ENCODE results near the gene TMEM54. TPM values are rescaled to one million over a fixed set of nuclear protein-coding genes. Genes with fewer than 3 reads are reported as not detected.

The TMEM54 gene
- total RNA-seq, 1 donor from 2014 or later: 0.49 TPM

DNA sequence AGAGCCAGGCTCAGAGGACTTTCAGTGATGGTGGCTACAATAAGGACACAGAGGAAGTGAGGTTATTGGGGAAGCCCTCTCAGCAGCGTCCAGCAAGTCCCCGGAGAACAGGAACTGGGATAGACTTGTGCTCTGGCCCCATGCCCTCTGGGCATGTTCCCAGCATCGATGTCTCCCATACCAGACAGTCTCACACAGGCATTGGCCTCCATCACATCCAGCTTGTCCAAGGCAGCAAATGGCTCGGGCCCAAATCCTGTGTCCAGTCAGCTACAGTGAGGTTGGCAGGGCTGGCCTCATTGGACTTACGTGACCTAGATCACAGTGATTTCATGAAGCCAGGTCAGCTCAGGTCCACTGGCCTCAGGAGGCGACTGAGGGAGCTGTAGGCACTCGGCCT, 19.6 kb upstream of the TMEM54 start:
- Mint-ChIP-seq H3K4me1 (ENCODE audit: unreplicated experiment) (peaks cover 12% of the 10 kb centered on the region), H3K36me3 (ENCODE audit: low read depth, unreplicated experiment) (no peaks in the 10 kb centered on the region), H3K4me3 (ENCODE audit: unreplicated experiment) (no peak overlapping the region), H3K27me3 (ENCODE audit: unreplicated experiment) (peaks cover 14% of the 10 kb centered on the region), H3K27ac (ENCODE audit: unreplicated experiment) (no peak overlapping the region), H3K9me3 (ENCODE audit: unreplicated experiment) (no peaks in the 10 kb centered on the region)
- TF ChIP-seq, protein P1, sequence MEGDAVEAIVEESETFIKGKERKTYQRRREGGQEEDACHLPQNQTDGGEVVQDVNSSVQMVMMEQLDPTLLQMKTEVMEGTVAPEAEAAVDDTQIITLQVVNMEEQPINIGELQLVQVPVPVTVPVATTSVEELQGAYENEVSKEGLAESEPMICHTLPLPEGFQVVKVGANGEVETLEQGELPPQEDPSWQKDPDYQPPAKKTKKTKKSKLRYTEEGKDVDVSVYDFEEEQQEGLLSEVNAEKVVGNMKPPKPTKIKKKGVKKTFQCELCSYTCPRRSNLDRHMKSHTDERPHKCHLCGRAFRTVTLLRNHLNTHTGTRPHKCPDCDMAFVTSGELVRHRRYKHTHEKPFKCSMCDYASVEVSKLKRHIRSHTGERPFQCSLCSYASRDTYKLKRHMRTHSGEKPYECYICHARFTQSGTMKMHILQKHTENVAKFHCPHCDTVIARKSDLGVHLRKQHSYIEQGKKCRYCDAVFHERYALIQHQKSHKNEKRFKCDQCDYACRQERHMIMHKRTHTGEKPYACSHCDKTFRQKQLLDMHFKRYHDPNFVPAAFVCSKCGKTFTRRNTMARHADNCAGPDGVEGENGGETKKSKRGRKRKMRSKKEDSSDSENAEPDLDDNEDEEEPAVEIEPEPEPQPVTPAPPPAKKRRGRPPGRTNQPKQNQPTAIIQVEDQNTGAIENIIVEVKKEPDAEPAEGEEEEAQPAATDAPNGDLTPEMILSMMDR (IDR thresholded peaks at IDR 0.05; ENCODE audit: unreplicated experiment): no peak
- DNase-seq (ENCODE audit: low spot score): no peak

DNA sequence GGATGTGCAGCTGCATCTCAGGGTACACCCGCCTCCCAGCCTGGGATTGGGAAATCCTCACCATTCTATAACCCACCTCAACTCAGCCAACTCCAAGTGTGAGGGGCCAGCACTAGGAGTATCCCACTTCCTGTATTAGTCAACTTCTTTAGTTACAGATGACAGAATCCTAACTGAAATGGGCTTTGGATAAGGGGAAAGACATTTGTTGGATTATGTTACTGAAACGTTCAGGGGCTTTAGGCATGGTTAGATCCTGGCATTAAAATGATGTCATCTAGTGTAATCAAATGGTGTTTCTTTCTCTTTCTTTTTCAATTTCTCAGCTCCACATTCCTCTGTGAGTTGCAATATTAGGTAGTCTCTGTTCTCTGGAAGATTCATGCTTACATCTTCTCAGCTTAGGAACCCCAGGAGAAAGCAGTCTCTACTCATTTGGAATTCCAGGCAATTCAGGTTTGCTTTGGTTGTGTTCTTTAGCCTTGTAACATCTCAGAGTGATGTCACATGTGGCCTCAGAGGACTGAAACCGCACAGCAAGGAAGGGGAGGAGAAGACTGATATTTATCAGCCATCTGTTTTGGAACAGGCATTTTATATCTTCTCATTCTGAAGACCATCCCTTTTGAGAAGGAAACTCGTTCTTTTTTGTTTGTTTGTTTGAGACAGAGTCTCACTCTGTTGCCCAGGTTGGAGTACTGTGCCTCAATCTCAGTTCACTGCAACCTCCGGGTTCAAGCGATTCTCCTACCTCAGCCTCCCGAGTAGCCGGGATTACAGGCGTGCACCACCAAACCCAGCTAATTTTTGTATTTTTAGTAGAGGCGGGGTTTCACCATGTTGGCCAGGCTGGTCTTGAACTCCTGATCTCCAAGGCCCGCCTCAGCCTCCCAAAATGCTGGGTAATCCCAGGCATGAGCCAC, 18.9 kb upstream of the TMEM54 start:
- no peak overlapping the region for H3K4me3 Mint-ChIP-seq (ENCODE audit: unreplicated experiment)
- H3K9me3 Mint-ChIP-seq (ENCODE audit: unreplicated experiment): no peaks in the 10 kb centered on the region
- H3K27me3 Mint-ChIP-seq (ENCODE audit: unreplicated experiment): peaks cover 7% of the 10 kb centered on the region
- TF ChIP-seq, protein P1 (IDR thresholded peaks at IDR 0.05; ENCODE audit: unreplicated experiment): no peak
- no peak overlapping the region for H3K27ac Mint-ChIP-seq (ENCODE audit: unreplicated experiment)
- H3K36me3 Mint-ChIP-seq (ENCODE audit: low read depth, unreplicated experiment): no peaks in the 10 kb centered on the region
- DNase-seq (ENCODE audit: low spot score): no peak
- peaks cover 4% of the 10 kb centered on the region for H3K4me1 Mint-ChIP-seq (ENCODE audit: unreplicated experiment)

DNA sequence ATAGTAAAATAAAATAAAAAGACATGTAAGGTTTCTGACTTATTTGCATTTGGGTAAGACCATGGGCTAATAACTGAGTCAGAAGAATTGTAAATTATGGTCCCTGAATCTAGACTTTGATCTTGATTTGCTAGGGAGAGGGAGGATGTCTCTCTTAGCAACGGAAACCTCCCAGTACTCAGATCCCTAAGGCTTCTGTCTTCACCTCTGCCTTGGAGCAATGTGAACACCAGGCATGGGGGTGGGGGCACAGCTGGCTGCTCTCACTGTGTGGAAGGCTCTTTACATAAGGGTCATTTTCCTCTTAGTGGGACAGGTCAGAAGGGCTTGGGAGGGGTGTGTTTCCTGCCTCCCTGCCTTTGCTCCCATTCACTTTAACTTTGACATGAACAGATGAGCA, 17.0 kb upstream of the TMEM54 start:
- no peak overlapping the region for H3K27ac Mint-ChIP-seq (ENCODE audit: unreplicated experiment)
- no peaks in the 10 kb centered on the region for H3K4me1 Mint-ChIP-seq (ENCODE audit: unreplicated experiment)
- H3K4me3 Mint-ChIP-seq (ENCODE audit: unreplicated experiment): no peak overlapping the region
- peaks cover 4% of the 10 kb centered on the region for H3K27me3 Mint-ChIP-seq (ENCODE audit: unreplicated experiment)
- no peak for DNase-seq (ENCODE audit: low spot score)
- no peaks in the 10 kb centered on the region for H3K36me3 Mint-ChIP-seq (ENCODE audit: low read depth, unreplicated experiment)
- TF ChIP-seq, protein P1 (IDR thresholded peaks at IDR 0.05; ENCODE audit: unreplicated experiment): no peak
- no peaks in the 10 kb centered on the region for H3K9me3 Mint-ChIP-seq (ENCODE audit: unreplicated experiment)

DNA sequence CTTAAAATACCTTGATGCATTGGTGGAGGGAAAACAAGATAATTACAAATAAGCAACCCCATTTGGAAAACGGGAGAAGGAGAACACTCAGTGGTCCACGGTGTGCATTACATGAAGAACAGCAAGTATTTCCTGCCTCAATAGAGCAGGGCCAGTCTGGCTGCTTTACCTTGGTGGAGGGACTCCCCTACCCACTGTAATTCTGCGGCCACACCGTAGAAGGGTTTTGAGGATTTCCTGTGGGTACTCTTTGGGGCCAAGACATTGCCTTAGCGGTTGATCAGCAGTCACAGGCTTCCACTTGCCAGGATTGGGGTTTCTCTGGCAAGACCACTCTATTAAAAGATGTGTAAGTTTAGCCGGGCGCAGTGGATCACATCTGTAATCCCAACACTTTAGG, 16.3 kb upstream of the TMEM54 start:
- DNase-seq (ENCODE audit: low spot score): no peak
- H3K4me1 Mint-ChIP-seq (ENCODE audit: unreplicated experiment): no peaks in the 10 kb centered on the region
- no peaks in the 10 kb centered on the region for H3K9me3 Mint-ChIP-seq (ENCODE audit: unreplicated experiment)
- TF ChIP-seq, protein P1 (IDR thresholded peaks at IDR 0.05; ENCODE audit: unreplicated experiment): no peak
- H3K27me3 Mint-ChIP-seq (ENCODE audit: unreplicated experiment): peaks cover 4% of the 10 kb centered on the region
- no peaks in the 10 kb centered on the region for H3K36me3 Mint-ChIP-seq (ENCODE audit: low read depth, unreplicated experiment)
- H3K27ac Mint-ChIP-seq (ENCODE audit: unreplicated experiment): no peak overlapping the region
- no peak overlapping the region for H3K4me3 Mint-ChIP-seq (ENCODE audit: unreplicated experiment)

Measured in endothelial cell (in vitro differentiated cells).